ENCODE results near the gene DKC1. TPM values are rescaled to one million over a fixed set of nuclear protein-coding genes. Genes with fewer than 3 reads are reported as not detected.
"Not testable (repeated sequence)": the region's sequence is repeated elsewhere in the genome, so short reads cannot be mapped to it uniquely, and the experiment has no call there.

Gene DKC1
- total and polyA plus RNA-seq, 8 donors: 16.8 to 31.4 (median 25.0) TPM

DNA sequence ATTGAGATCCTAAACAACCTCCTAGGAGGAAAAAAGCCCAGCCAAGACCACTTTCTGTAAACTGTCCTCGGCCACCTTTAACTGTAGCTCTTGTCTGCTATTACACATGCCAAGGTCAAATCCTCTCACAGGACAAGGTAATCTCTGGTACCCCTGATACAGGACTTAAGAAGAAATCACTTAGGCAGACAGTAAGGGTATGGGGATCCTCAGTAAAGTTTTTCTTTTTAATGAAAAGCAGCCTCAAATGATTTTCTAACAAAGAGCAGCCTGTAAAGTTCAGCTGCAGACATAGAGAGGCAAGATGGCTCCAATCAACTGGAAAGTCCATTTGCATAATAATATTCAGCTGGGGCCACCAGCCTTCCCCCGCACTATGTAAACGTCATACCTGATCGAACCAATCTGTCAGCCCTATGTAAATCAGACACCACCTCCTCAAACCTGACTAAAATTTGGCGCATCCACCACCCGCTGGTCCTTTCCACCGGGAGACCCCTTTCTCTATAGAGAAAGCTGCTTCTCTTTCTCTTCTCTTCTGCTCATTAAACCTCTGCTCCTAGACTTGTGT is 57.2 kb downstream of the DKC1 start:
- H3K4me1 ChIP-seq: no peaks in the 10 kb centered on the region
- H3K9me3 ChIP-seq: no peaks in the 10 kb centered on the region
- no peak for FAIRE-seq
- H3K4me3 ChIP-seq: no peak overlapping the region
- DNase-seq: no peak
- intact Hi-C loops (cut with DNase I): no loop called here
- WGBS, 2 donors: 71 to 86% methylated on average over 7 of the region's 7 CpGs
- H3K27me3 ChIP-seq: peaks cover 0 to 2% (median 0%) of the 10 kb centered on the region in 4 donors
- TF ChIP-seq, protein P1, sequence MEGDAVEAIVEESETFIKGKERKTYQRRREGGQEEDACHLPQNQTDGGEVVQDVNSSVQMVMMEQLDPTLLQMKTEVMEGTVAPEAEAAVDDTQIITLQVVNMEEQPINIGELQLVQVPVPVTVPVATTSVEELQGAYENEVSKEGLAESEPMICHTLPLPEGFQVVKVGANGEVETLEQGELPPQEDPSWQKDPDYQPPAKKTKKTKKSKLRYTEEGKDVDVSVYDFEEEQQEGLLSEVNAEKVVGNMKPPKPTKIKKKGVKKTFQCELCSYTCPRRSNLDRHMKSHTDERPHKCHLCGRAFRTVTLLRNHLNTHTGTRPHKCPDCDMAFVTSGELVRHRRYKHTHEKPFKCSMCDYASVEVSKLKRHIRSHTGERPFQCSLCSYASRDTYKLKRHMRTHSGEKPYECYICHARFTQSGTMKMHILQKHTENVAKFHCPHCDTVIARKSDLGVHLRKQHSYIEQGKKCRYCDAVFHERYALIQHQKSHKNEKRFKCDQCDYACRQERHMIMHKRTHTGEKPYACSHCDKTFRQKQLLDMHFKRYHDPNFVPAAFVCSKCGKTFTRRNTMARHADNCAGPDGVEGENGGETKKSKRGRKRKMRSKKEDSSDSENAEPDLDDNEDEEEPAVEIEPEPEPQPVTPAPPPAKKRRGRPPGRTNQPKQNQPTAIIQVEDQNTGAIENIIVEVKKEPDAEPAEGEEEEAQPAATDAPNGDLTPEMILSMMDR (IDR thresholded peaks at IDR 0.05): no peak
- no peak overlapping the region for H3K27ac ChIP-seq
- H3K36me3 ChIP-seq: no peaks in the 10 kb centered on the region
- ATAC-seq: no peak

DNA sequence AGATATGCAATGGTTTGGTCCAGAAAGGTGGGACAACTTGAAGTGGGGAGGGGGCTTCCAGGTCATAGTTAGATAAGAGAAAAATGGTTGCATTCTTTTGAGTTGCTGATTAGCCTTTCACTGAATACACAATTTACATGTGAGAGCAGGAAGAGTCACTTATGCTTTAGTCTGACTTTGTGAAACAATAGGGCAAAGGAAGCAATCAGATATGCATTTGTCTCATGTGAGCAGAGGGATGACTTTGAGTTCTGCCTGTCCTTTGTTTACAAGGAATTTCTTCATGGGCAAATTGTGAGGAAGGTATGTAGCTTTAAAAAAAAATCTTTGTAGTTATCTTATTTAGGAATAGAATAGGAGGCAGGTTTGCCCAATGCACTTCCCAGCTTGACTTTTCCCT is 58.9 kb downstream of the DKC1 start:
- TF ChIP-seq, protein P1 (IDR thresholded peaks at IDR 0.05): no peak
- H3K27me3 ChIP-seq: peaks cover 0 to 2% (median 0%) of the 10 kb centered on the region in 4 donors
- H3K4me1 ChIP-seq: no peaks in the 10 kb centered on the region
- H3K9me3 ChIP-seq: no peaks in the 10 kb centered on the region
- no peak overlapping the region for H3K27ac ChIP-seq
- intact Hi-C loops (cut with DNase I): no loop called here
- DNase-seq: no peak
- no peak overlapping the region for H3K4me3 ChIP-seq
- no peak for ATAC-seq
- H3K36me3 ChIP-seq: no peaks in the 10 kb centered on the region
- FAIRE-seq: no peak

DNA sequence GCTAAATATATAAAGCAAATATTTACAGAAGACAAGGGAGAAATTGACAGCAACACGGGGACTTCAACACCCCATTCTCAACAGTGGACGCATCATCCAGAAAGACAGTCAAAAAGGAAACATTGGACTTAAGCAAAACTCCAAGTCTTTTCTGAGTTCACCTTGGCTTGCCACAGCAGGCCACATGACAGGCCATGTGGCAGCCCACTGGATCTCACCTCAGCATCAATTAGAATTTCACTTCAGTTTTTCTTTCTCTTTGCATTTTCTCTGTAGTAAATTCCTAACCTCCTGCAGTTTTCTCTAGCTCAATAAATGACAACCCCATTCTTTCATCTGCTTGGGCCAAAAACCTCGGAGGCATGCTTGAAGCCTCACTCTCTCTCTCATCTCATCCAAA is 59.4 kb downstream of the DKC1 start:
- H3K9me3 ChIP-seq: no peaks in the 10 kb centered on the region
- H3K27me3 ChIP-seq: peaks cover 0 to 2% (median 0%) of the 10 kb centered on the region in 4 donors
- no peak overlapping the region for H3K27ac ChIP-seq
- no peak for FAIRE-seq
- no peak for DNase-seq
- intact Hi-C loops (cut with DNase I): no loop called here
- TF ChIP-seq, protein P1 (IDR thresholded peaks at IDR 0.05): no peak
- no peak overlapping the region for H3K4me3 ChIP-seq
- no peaks in the 10 kb centered on the region for H3K36me3 ChIP-seq
- ATAC-seq: no peak
- 70 to 81% methylated on average over 3 of the region's 3 CpGs for WGBS, 2 donors
- no peaks in the 10 kb centered on the region for H3K4me1 ChIP-seq

DNA sequence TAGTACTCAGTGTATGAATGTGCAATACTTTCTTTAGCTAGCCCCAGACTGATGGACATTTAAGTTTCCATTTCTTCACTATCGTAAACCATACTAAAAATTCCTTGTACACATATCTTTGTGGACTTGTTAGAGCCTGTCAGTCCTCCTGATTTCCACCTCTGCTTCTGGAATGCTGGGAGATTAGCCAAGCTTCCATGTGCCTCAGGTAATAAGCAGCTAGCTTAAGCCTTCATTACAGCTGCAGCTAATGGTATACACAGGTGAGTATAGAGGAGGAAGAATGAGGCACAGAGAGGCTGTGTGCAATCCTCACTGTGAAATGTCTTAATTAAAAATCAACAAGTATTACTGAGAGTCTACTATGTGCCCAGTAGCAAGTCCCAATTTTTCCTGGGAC is 62.0 kb downstream of the DKC1 start:
- intact Hi-C loops (cut with DNase I): no loop called here
- FAIRE-seq: no peak
- H3K27ac ChIP-seq: no peak overlapping the region

DNA sequence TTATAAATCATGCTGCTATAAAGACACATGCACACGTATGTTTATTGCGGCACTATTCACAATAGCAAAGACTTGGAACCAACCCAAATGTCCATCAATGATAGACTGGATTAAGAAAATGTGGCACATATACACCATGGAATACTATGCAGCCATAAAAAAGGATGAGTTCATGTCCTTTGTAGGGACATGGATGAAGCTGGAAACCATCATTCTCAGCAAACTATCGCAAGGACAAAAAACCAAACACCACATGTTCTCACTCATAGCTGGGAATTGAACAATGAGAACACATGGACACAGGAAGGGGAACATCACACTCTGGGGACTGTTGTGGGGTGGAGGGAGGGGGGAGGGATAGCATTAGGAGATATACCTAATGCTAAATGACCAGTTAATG is 62.9 kb downstream of the DKC1 start:
- H3K4me1 ChIP-seq; intact Hi-C loops (cut with DNase I); H3K4me3 ChIP-seq; H3K9me3 ChIP-seq; FAIRE-seq; H3K27ac ChIP-seq; ATAC-seq; H3K36me3 ChIP-seq; H3K27me3 ChIP-seq; DNase-seq: not testable (repeated sequence)
- WGBS, 2 donors: no CpG with 5 or more reads among the region's 3 CpGs

More for the DNA sequence above, 62.0 kb downstream of the DKC1 start:
- Histone ChIP-seq H3K9me3 (no peaks in the 10 kb centered on the region), H3K27me3 (no peaks in the 10 kb centered on the region), H3K4me3 (no peak overlapping the region), H3K36me3 (no peaks in the 10 kb centered on the region), H3K4me1 (no peaks in the 10 kb centered on the region)
- DNase-seq (no peak), ATAC-seq (no peak)
- 41 to 58% methylated on average over 1 of the region's 1 CpG for WGBS, 2 donors
- TF ChIP-seq, protein P1 (IDR thresholded peaks at IDR 0.05): no peak

Other genes with a start within 250 kb of the DKC1 start
- gene FAM3A, start 246.6 kb upstream of the DKC1 start, total RNA-seq: 10 to 100 TPM; 26.4 to 40.4 (median 32.7) TPM
- 10 to 100 TPM; 70.7 to 78.5 TPM for gene FAM3A, start 246.6 kb upstream of the DKC1 start, polyA plus RNA-seq
- gene G6PD, start 216.0 kb upstream of the DKC1 start, total RNA-seq: 10 to 100 TPM in 3 of 6 donors, 1 to 10 TPM in 3; 6.7 to 17.9 (median 11.0) TPM
- 10 to 100 TPM; 11.4 to 17.0 TPM for gene G6PD, start 216.0 kb upstream of the DKC1 start, polyA plus RNA-seq
- gene IKBKG, start 215.2 kb upstream of the DKC1 start, total RNA-seq: 10 to 100 TPM in 2 of 6 donors, 1 to 10 TPM in 4; 6.3 to 11.7 (median 8.3) TPM
- gene IKBKG, start 215.2 kb upstream of the DKC1 start, polyA plus RNA-seq: 10 to 100 TPM; 25.2 to 29.7 TPM
- gene CTAG1A, start 177.7 kb upstream of the DKC1 start, total RNA-seq: not detected
- not detected for gene CTAG1A, start 177.7 kb upstream of the DKC1 start, polyA plus RNA-seq
- gene CTAG1B, start 143.6 kb upstream of the DKC1 start, total RNA-seq: not detected
- gene CTAG1B, start 143.6 kb upstream of the DKC1 start, polyA plus RNA-seq: not detected
- gene CTAG2, start 109.3 kb upstream of the DKC1 start, total RNA-seq: not detected
- 1 to 10 TPM in 1 of 2 donors, not detected in 1; 1.2 TPM for gene CTAG2, start 109.3 kb upstream of the DKC1 start, polyA plus RNA-seq
- gene GAB3, start 11.8 kb upstream of the DKC1 start, total RNA-seq: 1 to 10 TPM; 1.2 to 4.0 (median 1.4) TPM
- 1 to 10 TPM; 1.2 to 2.7 TPM for gene GAB3, start 11.8 kb upstream of the DKC1 start, polyA plus RNA-seq
- gene MPP1, start 42.6 kb downstream of the DKC1 start, total RNA-seq: 10 to 100 TPM; 15.8 to 27.2 (median 21.4) TPM
- 10 to 100 TPM; 24.8 to 80.3 TPM for gene MPP1, start 42.6 kb downstream of the DKC1 start, polyA plus RNA-seq
- not detected for gene SMIM9, start 71.8 kb downstream of the DKC1 start, total RNA-seq
- gene SMIM9, start 71.8 kb downstream of the DKC1 start, polyA plus RNA-seq: not detected
- 10 to 100 TPM in 5 of 6 donors, 1 to 10 TPM in 1; 7.4 to 24.0 (median 15.3) TPM for gene F8A1, start 123.5 kb downstream of the DKC1 start, total RNA-seq
- gene F8A1, start 123.5 kb downstream of the DKC1 start, polyA plus RNA-seq: 10 to 100 TPM; 13.0 to 19.9 TPM